HG03135 (cell line): ENCODE results near the gene FUT7.
"Not testable (repeated sequence)": the region's sequence is repeated elsewhere in the genome, so short reads cannot be mapped to it uniquely, and the experiment has no call there.

Source experiments
- ATAC-seq: cut with Tn5 transposase; IDR thresholded peaks from one replicate; pipeline ENCODE4 v1.9.1; 2021; ENCODE audit warnings: mild to moderate bottlenecking, moderate library complexity; ENCODE audit not compliant: unreplicated experiment

FUT7 gene

DNA sequence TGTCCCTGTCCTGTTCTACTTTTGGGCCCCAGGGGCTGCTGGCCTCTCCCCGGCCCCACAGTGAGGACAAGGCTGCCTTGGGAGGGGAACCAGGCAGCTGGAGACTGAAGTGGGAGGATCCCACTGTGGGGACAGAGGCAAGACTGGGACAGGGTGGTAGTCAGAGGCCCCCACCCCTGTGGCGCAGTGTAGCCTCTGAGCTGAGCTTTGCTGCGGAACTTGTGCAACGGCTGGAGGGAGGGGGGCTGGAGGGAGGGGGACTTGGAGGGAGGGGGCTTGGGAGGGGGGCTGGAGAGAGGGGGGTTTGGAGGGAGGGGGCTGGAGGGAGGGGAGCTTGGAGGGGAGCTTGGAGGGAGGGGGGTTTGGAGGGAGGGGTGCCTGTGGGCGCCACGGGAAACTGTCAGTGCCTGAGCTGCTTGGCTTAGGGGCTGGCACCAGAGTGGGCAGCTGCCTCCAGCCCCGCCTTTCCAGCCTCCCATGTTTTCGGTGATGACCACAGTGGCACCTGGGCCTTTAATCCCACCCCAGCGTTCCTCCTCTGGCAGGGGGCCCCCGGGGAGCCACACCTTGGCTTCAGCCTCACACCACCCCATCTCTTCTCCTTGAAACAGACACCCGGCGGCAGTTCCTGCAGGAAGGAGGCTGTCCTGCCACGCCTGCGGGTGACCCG lies 2.3 kb upstream of the FUT7 start:
- no peak for ATAC-seq

DNA sequence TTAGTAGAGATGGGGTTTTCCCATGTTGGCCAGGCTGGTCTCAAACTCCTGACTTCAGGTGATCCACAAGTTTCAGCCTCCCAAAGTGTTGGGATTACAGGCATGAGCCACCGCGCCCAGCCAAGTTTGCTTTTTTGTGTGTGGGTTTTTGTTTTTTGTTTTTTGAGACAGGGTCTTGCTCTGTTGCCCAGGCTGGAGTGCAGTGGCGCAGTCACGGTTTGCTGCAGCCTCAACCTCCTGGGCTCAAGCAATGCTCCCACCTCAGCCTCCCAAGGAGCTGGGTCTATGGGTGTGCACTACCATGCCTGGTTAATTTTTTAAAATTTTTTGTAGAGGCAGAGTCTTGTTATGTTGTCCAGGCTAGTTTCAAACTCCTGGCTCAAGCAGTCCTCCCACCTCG lies 1.6 kb upstream of the FUT7 start:
- ATAC-seq: not testable (repeated sequence)

DNA sequence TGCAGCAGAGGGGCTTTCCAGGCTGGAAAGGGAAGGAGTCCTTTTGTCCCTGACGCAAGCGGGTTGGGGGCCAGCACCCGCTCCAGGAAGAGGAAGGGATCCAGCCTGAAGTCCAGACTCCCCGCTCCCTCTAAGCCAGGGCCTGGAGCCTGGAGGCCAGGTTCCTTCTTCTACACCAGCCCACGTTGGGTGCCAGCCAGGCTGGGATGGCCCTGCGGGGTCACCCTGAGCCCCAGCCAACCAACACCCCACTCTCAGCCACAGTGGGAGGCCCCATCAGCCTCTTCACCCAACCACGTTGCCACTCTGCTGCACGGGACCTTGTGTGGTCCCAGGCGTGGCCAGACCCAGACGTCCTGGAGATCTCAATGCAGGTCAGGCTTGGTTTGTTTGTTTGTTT lies 970 bp upstream of the FUT7 start:
- no peak for ATAC-seq

DNA sequence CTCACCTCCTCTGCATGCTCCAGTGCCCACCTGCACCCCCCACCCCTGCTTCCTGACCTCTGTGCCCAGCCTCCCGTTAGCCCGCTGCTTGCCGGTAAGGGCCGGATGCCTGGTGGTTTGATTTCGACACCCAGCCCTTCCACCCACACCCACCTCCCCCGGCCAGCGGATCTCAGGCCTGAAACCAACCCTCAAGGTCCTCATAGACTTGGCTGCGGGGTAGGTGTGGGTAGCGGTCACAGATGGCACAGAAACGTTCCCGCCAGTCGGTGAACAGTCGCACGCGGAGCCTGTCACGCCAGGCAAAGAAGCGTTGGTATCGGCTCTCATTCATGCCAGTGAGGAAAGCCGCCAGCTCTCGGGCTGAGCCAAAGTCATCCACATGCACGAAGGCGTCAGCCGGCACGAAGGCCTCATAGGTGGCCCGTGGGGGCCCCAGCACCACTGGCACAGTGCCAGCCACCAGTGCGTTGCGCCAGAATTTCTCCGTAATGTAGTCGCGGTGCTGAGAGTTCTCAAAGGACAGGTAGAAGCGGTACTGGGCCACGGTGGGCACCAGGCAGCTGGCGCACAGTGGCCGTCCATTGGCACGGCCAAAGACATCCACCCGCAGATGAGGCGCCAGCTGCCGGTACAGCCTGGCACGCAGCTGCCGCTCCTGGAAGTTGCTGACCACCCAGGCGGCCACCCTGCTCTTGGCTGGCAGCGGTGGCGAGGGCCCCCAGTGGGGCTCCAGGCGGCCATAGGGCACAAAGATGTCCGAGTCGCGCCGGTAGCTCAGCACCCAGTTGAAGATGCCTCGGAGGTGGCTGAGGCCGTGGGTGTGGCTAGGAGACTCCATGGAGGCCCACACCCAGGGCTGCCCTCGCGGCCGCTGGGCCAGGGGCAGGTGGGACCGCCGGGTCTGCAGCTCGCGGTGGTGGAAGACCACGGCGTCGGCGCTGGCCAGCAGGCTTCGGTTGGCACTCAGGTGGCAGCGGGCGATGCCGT lies 1.1 kb downstream of the FUT7 start:
- ATAC-seq: no peak

- no peak for ATAC-seq
Observed at GRCh38 chr9:137030006-137030405, 1.9 kb downstream of the FUT7 start.

DNA sequence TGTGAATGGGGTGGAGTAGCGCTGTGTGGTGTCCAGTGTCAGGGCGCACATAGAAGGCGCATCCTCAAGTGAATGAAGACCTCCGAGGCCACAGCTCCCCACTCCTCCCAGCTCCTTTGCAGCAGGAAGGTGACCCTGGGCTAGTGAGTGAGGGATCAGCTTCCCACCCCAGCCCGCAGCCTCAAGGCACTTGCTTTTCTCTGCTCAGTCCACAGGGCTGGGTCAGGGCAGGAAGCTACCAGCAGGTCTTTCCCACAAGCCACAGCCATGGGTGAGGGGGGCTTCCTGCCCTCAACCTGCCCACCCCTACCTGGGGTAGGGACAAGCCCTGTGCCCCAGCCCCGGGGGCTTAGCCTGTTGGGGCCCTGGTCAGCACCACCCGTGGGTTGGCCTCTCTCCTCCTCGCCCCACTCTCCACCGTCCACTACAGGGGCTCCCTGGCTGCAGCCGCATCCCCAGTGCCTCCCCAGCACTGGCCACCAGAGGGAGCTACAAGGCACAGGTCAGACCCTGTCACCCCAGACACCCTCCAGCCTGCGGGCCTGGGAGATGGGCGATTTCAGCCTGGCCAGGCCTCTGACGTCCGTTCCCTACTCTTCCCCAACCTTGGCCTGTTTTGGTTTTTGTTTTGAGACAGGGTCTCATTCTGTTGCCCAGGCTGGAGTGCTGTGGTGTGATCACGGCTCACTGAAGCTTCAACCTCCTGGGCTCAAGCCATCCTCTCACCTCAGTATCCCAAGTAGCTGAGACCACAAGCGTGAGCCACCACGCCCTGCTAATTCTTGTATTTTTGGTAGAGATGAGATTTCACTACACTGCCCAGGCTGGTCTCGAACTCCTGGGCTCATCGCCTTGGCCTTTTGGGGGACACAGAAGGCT lies 2.6 kb downstream of the FUT7 start:
- ATAC-seq: no peak

DNA sequence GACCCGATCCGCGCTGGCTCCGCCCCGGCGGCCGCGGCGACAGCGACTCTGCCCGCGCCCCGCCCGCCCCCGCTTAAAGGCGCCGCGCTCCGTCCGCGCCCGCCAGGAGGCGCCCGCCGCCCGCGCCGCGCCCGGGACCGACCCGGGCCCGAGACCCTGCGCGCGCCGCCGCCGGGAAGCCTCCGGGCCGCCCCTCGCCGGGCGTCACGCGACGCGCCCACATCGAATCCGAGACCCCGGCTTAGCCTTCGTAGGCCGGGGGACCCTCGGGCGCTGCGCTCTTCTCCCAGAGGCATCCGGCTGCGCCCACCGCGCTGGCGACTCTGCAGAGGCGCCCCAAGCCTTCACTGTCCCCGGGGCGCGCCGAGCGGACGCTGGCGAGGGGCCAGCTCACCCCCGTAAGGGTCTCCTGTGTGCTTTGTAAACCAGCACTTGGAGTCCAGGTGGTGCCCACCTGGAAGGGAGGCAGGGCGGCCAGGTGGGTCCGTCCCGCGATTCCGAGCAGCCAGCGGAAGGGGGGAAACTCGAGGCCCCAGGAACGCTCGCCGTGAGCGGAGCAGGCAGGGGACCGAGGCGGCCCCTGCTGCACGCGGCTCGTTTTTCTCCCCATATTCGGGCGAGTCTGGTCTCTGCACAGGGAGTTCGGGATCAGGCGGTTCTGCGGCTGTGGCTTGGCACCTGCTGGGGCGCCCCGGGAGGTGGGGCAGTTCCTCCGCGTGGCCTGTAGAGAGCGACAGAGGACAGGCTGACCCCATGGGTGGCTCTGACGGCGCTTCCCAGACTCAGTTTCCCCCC lies 3.4 kb downstream of the FUT7 start:
- ATAC-seq: peak; percentile 31

DNA sequence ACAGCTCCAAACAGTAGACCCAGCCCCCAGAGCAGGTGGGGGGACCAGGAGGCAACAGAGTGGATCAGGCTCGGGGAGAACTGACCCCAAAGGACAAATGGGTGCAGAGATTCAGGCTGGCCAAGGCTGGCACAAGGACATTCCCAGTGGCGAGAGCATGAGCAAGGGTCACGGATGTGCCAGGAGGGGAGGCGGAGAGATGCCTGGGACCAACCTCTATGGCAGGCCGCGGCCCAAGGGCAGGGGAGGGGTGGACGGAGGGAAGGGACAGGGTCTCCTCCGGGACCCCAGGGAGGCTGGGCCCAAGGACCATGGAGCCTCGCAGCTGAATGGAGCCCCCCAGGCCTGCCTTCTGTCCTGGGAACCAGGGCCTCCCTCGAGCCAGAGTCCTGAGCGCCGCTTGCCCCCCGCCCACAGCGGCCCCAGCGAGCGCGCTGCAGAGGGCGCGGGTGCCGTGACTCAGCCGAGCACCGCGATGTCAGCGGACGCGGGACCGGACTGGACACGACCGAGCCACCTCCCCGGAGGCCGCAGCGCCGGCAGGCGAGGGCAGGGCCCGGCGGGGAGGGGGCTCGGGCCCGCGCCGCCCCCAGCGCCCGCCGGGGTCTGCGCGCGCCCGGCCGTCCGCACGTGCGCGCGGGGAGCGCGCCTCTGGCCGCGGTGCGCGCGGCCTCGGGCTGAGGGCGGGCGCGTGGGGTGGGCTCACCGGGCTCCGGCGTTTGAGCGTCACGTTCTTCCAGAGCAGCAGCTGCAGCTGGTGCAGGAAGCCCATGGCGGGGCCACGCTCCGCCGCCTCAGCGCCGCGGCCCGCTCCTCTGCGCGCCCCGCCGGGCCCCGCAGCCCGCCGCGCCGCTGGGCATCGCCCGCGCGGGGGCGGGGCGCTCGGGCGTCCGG lies 4.3 kb downstream of the FUT7 start, which contains the start of gene ABCA2:
Gene ABCA2, minus strand, starts transcription at position 869 of the 894 bp plus-strand sequence. Its CDS starts 97 bp downstream, at position 772.
- ATAC-seq: no peak

- ATAC-seq: no peak
Observed at GRCh38 chr9:137026828-137027227, 5.1 kb downstream of the FUT7 start.

DNA sequence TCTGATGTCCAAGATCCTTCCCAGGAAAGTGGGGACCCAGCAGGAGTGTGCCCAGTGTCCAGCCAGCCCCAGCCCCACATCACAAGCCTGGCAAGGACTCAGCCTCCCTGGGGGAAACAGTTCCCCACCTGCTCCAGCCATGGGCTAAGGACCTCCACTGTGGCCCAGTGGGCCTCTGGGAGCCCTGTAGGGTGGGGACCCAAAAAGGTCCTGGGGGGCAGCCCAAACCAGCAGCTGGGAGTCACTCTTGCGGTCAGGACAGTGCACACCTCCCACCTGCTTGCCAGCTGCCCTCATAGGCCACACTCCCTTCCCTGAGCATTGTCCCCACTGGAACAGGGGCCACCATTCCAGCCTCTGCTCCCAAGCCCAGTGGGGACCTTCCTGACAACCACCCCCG lies 5.5 kb downstream of the FUT7 start:
- ATAC-seq: no peak

GRCh38 chr9:137025517-137025966 lies 6.3 kb downstream of the FUT7 start:
- no peak for ATAC-seq

DNA sequence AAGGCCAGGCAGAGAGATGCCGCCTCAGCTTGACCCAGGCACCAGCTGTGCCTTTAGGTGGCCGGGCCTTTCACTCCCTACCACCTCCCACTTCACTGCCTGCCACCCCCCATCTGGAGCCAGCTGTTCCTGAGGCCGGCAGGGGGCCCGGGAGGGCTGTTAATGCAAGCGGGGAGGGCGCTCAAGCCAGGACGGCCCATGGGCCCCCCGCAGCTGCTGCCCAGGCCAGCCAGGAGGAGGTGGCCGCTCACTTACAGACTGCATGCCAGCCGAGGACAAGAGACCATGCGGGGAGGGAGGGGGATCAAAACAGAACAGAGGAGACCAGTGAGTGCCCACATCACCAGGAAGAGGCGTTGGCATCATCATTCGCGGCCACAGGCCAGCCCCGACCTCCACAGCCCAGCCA lies 8.3 kb downstream of the FUT7 start:
- no peak for ATAC-seq

- no peak for ATAC-seq
Observed at GRCh38 chr9:137023157-137023556, 8.7 kb downstream of the FUT7 start.

DNA sequence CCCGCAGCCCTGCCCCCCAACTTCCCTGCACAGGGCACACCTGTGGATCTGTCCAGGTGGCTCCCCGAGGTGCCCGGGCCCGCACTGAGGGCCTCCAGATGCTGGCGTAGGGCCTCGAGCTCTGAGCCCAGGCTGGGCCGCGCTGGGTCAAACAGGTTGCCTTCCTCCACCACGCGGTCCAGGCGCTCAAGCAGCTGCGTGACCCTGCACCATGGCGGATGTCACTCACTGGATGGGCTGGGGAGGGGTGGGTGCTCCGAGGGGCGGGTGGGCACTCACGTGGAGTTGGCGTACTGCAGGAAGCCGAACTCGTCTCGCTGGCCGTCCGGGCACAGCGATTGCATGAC lies 9.3 kb downstream of the FUT7 start:
- ATAC-seq: no peak

- no peak for ATAC-seq
Observed at GRCh38 chr9:137021979-137022661, 9.8 kb downstream of the FUT7 start.

GRCh38 chr9:137021568-137021978 lies 10.3 kb downstream of the FUT7 start:
- no peak for ATAC-seq

- ATAC-seq: no peak
Observed at GRCh38 chr9:137020771-137021567, 10.9 kb downstream of the FUT7 start.
